Placental epithelial cell (primary cell): ENCODE results near the gene ECHDC1. TPM values are rescaled to one million over a fixed set of nuclear protein-coding genes. Genes with fewer than 3 reads are reported as not detected.

Source experiments
- small RNA-seq: library from RNA; depleted of rRNA; stranded (forward); fragments of <200 nt; gene quantifications from one replicate; pipeline ENCODE3, GENCODE V24; 2012
- total RNA-seq: library from RNA; depleted of rRNA; stranded (reverse); fragments of >200 nt; gene quantifications from 2 replicates; pipeline ENCODE4 v1.2.3, GENCODE V29; 2012

The ECHDC1 gene, protein sequence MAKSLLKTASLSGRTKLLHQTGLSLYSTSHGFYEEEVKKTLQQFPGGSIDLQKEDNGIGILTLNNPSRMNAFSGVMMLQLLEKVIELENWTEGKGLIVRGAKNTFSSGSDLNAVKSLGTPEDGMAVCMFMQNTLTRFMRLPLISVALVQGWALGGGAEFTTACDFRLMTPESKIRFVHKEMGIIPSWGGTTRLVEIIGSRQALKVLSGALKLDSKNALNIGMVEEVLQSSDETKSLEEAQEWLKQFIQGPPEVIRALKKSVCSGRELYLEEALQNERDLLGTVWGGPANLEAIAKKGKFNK
- total RNA-seq, result 43.6 and 73.2 TPM in 2 replicates

GRCh38 chr6:127342946-127343808, at the start of gene ECHDC1:
Gene ECHDC1, minus strand, starts transcription at chr6:127343609. Its CDS starts 12,581 bp downstream, at chr6:127331028.

DNA sequence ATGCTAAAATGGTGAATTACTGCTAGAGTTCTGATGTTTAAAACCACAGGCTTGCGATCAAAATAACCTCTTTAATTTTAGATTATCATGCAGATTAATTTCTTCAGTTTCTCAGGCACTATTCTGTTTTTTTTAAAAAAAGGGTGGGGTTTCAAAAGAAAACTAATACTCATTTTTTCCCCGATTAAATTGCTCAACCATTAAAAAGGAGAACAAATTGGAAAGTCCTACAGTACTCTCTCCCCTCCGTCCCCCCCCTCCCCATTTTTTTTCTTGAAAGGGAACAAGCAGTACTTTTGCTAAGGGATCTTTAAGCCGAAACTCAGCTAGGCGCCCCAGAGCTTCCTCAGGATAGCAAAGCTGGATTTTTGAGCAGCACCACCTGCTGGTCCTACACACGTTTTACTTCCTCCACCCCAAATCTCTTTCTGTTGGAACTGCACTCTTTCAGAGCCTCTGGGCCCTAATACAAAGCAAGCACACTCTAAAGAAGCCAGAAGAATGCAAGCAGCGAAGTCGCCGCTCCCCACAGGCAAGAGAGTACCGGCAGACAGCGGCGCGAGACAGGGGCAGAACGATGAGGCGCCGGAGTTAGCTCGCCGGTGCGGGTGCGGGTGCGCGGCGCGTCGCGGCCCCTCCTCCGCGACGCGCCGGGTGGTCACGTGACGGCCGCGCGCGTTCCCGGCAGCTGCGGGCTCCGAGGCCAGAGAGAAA, 77.1 kb downstream of the ECHDC1 start, which contains the start of gene RNF146:
Gene RNF146, plus strand, starts transcription at position 687 of the 714 bp plus-strand sequence. CDS start 13,475 bp downstream, outside the sequence.

Small RNAs within 50 kb of the gene (small RNA-seq; reads per million reads assigned to genes)
- not detected for gene RNA5SP217

Other genes starting within 250 kb of the ECHDC1 start
- gene RSPO3, start 224.9 kb downstream of the ECHDC1 start, total RNA-seq, result not detected in 2 replicates
- gene RNF146, start 76.7 kb downstream of the ECHDC1 start, total RNA-seq, result 33.0 and 41.2 TPM in 2 replicates
- not detected in 2 replicates for gene KIAA0408, start 115.8 kb upstream of the ECHDC1 start, total RNA-seq
- not detected in 2 replicates for gene C6orf58, start 233.6 kb upstream of the ECHDC1 start, total RNA-seq